Right forelimb (tissue), 1 donor: ENCODE measurements around the gene MDC1.
"Not testable (repeated sequence)": the region's sequence is repeated elsewhere in the genome, so short reads cannot be mapped to it uniquely, and the experiment has no call there.

Experiments used
- DNase-seq: peaks from one replicate; pipeline ENCODE4 v3.0.0-alpha.2; 2018

The MDC1 gene

GRCh38 chr6:30744054-30744805 lies 27.1 kb upstream of the MDC1 start, which contains the start of gene IER3:
Gene IER3 (minus strand): TSS chr6:30744547. CDS start chr6:30744518, 29 bp downstream.
- DNase-seq = peak; percentile 86

GRCh38 chr6:30743099-30744053 lies 26.3 kb upstream of the MDC1 start:
- DNase-seq = no peak

- DNase-seq = peak; percentile 93
Measured at GRCh38 chr6:30742316-30743098, 25.4 kb upstream of the MDC1 start, which contains the start of gene FLOT1. Gene FLOT1 (minus strand): TSS chr6:30742687. CDS start chr6:30742189, 498 bp downstream.

GRCh38 chr6:30741789-30742315 lies 24.8 kb upstream of the MDC1 start:
- no peak for DNase-seq

GRCh38 chr6:30741063-30741779 lies 24.1 kb upstream of the MDC1 start:
- no peak for DNase-seq

- no peak for DNase-seq
Measured at GRCh38 chr6:30740540-30740870, 23.4 kb upstream of the MDC1 start.

GRCh38 chr6:30738532-30738931 lies 21.5 kb upstream of the MDC1 start:
- no peak for DNase-seq

GRCh38 chr6:30735668-30736314 lies 18.7 kb upstream of the MDC1 start:
- no peak for DNase-seq

- DNase-seq = no peak
Measured at GRCh38 chr6:30732237-30732943, 15.3 kb upstream of the MDC1 start.

- DNase-seq = peak; percentile 71
Measured at GRCh38 chr6:30730601-30731435, 13.7 kb upstream of the MDC1 start.

- no peak for DNase-seq
Measured at GRCh38 chr6:30727920-30728553, 11.0 kb upstream of the MDC1 start.

- DNase-seq = no peak
Measured at GRCh38 chr6:30726506-30727413, 9.7 kb upstream of the MDC1 start.

- no peak for DNase-seq
Measured at GRCh38 chr6:30725713-30726505, 8.8 kb upstream of the MDC1 start.

- no peak for DNase-seq
Measured at GRCh38 chr6:30724906-30725667, 8.0 kb upstream of the MDC1 start.

GRCh38 chr6:30723843-30724741 lies 7.0 kb upstream of the MDC1 start:
- not testable (repeated sequence) for DNase-seq
